Epidermal melanocyte (primary cell): ENCODE data around the gene TPO.
"Not testable (repeated sequence)": the region's sequence is repeated elsewhere in the genome, so short reads cannot be mapped to it uniquely, and the experiment has no call there.

Experiments
- DNase-seq: peaks from one replicate; pipeline ENCODE4 v3.0.0; 2011; ENCODE audit warnings: low spot score; ENCODE audit not compliant: insufficient read length

The TPO gene

GRCh38 chr2:1413156-1413710 lies at the start of gene TPO:
TPO (plus strand) TSS chr2:1413463; CDS start chr2:1414409, 946 bp downstream.
- no peak for DNase-seq

GRCh38 chr2:1366546-1367134 lies 46.6 kb upstream of the TPO start:
- no peak for DNase-seq

- no peak for DNase-seq
Measured at GRCh38 chr2:1367601-1368000, 45.7 kb upstream of the TPO start.

- no peak for DNase-seq
Measured at GRCh38 chr2:1369905-1370304, 43.4 kb upstream of the TPO start.

GRCh38 chr2:1370461-1370860 lies 42.8 kb upstream of the TPO start:
- no peak for DNase-seq

- no peak for DNase-seq
Measured at GRCh38 chr2:1371082-1371481, 42.2 kb upstream of the TPO start.

- no peak for DNase-seq
Measured at GRCh38 chr2:1373830-1374229, 39.4 kb upstream of the TPO start.

GRCh38 chr2:1374287-1374686 lies 39.0 kb upstream of the TPO start:
- no peak for DNase-seq

GRCh38 chr2:1375794-1376193 lies 37.5 kb upstream of the TPO start:
- DNase-seq, result no peak

GRCh38 chr2:1377473-1377872 lies 35.8 kb upstream of the TPO start:
- no peak for DNase-seq

GRCh38 chr2:1378456-1379150 lies 34.7 kb upstream of the TPO start:
- DNase-seq, result no peak

GRCh38 chr2:1381644-1382043 lies 31.6 kb upstream of the TPO start:
- no peak for DNase-seq

GRCh38 chr2:1387954-1388725 lies 25.1 kb upstream of the TPO start:
- not testable (repeated sequence) for DNase-seq

- DNase-seq, result not testable (repeated sequence)
Measured at GRCh38 chr2:1390118-1390517, 23.1 kb upstream of the TPO start.

GRCh38 chr2:1393321-1393720 lies 19.9 kb upstream of the TPO start:
- DNase-seq, result no peak

GRCh38 chr2:1394709-1395408 lies 18.4 kb upstream of the TPO start:
- DNase-seq, result no peak

- no peak for DNase-seq
Measured at GRCh38 chr2:1397350-1397749, 15.9 kb upstream of the TPO start.

GRCh38 chr2:1398191-1398590 lies 15.1 kb upstream of the TPO start:
- DNase-seq, result no peak

GRCh38 chr2:1400943-1401735 lies 12.1 kb upstream of the TPO start:
- no peak for DNase-seq

- no peak for DNase-seq
Measured at GRCh38 chr2:1402064-1402463, 11.2 kb upstream of the TPO start.

GRCh38 chr2:1403565-1403964 lies 9.7 kb upstream of the TPO start:
- DNase-seq, result no peak
